Activated T-helper 1 cell treated with anti-CD3 and anti-CD28 coated beads, Interleukin-12 subunit alpha, Interleukin-12 subunit beta, Interleukin-2, Interleukin-4 antibody, amounts not matched to agents 30 ng/mL and 10 ng/mL and 1 ng/mL, durations not matched to agents 14 hours and 24 hours and 36 hours (primary cell): Measurements from ENCODE around the gene ACADVL. TPM values are rescaled to one million over a fixed set of nuclear protein-coding genes. Genes with fewer than 3 reads are reported as not detected.

Experiments used
- DNase-seq: peaks from one replicate; pipeline ENCODE4 v3.0.0; 2021; ENCODE audit warnings: low spot score
- H3K27ac Mint-ChIP-seq: one replicate; pipeline ENCODE4 v1.8.0; 2021; ENCODE audit warnings: mild to moderate bottlenecking, mixed read lengths
- H3K27me3 Mint-ChIP-seq: one replicate; pipeline ENCODE4 v1.8.0; 2022; ENCODE audit warnings: mild to moderate bottlenecking, moderate library complexity, mixed read lengths; ENCODE audit not compliant: insufficient read depth
- H3K36me3 Mint-ChIP-seq: one replicate; pipeline ENCODE4 v1.8.0; 2021; ENCODE audit warnings: low read depth, mixed read lengths
- H3K4me1 Mint-ChIP-seq: one replicate; pipeline ENCODE4 v1.8.0; 2021; ENCODE audit warnings: low read depth, mixed read lengths
- H3K4me3 Mint-ChIP-seq: one replicate; pipeline ENCODE4 v1.8.0; 2021; ENCODE audit warnings: mild to moderate bottlenecking, moderate library complexity, mixed read lengths
- H3K9me3 Mint-ChIP-seq: one replicate; pipeline ENCODE4 v1.8.0; 2021; ENCODE audit warnings: mixed read lengths
- intact Hi-C: fragments of 100-400 bp; cut with micrococcal nuclease; formaldehyde crosslinking; loops from one replicate; pipeline ENCODE4 v1.15.1; 2024
- total RNA-seq: library from RNA; stranded (reverse); gene quantifications from 2 replicates; pipeline ENCODE4 v1.2.3, GENCODE V29; 2022

ACADVL gene
- total RNA-seq, 1 donor from 2014 or later = 294 TPM

- H3K9me3 Mint-ChIP-seq = no peaks in the 10 kb centered on the region
- peaks cover 39% of the 10 kb centered on the region for H3K4me1 Mint-ChIP-seq
- no peak overlapping the region for H3K27ac Mint-ChIP-seq
- H3K27me3 Mint-ChIP-seq = no peaks in the 10 kb centered on the region
- peak overlapping the region; percentile 7 for H3K4me3 Mint-ChIP-seq
- intact Hi-C loops = no loop called here
- H3K36me3 Mint-ChIP-seq = peaks cover 25% of the 10 kb centered on the region
- no peak for DNase-seq
Measured at GRCh38 chr17:7222093-7222971, 2.6 kb downstream of the ACADVL start.

- Mint-ChIP-seq H3K4me1 (peaks cover 41% of the 10 kb centered on the region), H3K27ac (no peak overlapping the region), H3K36me3 (peaks cover 27% of the 10 kb centered on the region), H3K9me3 (no peaks in the 10 kb centered on the region), H3K27me3 (no peaks in the 10 kb centered on the region), H3K4me3 (no peak overlapping the region)
- intact Hi-C loops = no loop called here
- DNase-seq = no peak
Measured at GRCh38 chr17:7222972-7223292, 3.2 kb downstream of the ACADVL start.

DNA sequence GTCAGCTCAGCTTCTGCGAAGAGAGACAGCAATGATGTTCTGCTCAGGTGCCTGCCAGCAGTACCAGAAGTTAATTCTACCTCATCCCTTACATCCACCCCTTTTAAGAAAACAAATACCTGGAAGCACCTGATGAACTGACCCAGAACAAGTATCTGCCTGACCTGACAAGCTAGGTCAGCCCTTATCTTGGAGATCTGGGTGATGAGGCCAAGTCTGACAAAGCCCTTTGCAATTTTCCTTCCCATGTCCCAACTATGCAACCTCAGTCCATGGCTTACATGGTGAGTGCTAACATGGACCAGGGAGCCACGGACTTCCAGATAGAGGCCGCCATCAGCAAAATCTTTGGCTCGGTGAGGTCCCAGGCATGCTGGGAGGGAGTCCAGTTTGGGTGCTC, 3.6 kb downstream of the ACADVL start:
- no peak overlapping the region for H3K4me3 Mint-ChIP-seq
- no peaks in the 10 kb centered on the region for H3K27me3 Mint-ChIP-seq
- no peaks in the 10 kb centered on the region for H3K9me3 Mint-ChIP-seq
- H3K36me3 Mint-ChIP-seq = peaks cover 31% of the 10 kb centered on the region
- no peak overlapping the region for H3K27ac Mint-ChIP-seq
- H3K4me1 Mint-ChIP-seq = peaks cover 42% of the 10 kb centered on the region
- intact Hi-C loops = no loop called here
- DNase-seq = no peak

DNA sequence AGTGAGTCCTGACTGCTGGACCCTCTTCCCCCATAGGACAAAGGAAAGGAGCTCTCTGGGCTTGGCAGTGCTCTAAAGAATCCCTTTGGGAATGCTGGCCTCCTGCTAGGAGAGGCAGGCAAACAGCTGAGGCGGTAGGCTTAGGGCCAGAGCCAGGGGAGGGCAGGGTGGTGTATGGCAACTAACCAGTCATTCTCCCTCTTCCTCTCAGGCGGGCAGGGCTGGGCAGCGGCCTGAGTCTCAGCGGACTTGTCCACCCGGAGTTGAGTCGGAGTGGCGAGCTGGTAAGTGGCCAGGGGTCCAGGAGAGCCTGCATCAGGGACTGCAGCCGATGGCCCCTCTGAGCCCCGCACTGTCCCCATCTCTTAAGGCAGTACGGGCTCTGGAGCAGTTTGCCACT, 4.4 kb downstream of the ACADVL start:
- Mint-ChIP-seq H3K4me3 (no peak overlapping the region), H3K9me3 (no peaks in the 10 kb centered on the region), H3K27ac (no peak overlapping the region), H3K27me3 (no peaks in the 10 kb centered on the region), H3K4me1 (peaks cover 35% of the 10 kb centered on the region), H3K36me3 (peaks cover 36% of the 10 kb centered on the region)
- intact Hi-C loops = no loop called here
- DNase-seq = no peak

- Mint-ChIP-seq H3K4me3 (no peak overlapping the region), H3K27ac (no peak overlapping the region), H3K4me1 (peaks cover 29% of the 10 kb centered on the region), H3K27me3 (no peaks in the 10 kb centered on the region), H3K9me3 (no peaks in the 10 kb centered on the region), H3K36me3 (peaks cover 39% of the 10 kb centered on the region)
- DNase-seq = no peak
- intact Hi-C loops = no loop called here
Measured at GRCh38 chr17:7224661-7225111, 4.9 kb downstream of the ACADVL start.

GRCh38 chr17:7225711-7226331, 6.1 kb downstream of the ACADVL start:
- intact Hi-C loops = no loop called here

DNA sequence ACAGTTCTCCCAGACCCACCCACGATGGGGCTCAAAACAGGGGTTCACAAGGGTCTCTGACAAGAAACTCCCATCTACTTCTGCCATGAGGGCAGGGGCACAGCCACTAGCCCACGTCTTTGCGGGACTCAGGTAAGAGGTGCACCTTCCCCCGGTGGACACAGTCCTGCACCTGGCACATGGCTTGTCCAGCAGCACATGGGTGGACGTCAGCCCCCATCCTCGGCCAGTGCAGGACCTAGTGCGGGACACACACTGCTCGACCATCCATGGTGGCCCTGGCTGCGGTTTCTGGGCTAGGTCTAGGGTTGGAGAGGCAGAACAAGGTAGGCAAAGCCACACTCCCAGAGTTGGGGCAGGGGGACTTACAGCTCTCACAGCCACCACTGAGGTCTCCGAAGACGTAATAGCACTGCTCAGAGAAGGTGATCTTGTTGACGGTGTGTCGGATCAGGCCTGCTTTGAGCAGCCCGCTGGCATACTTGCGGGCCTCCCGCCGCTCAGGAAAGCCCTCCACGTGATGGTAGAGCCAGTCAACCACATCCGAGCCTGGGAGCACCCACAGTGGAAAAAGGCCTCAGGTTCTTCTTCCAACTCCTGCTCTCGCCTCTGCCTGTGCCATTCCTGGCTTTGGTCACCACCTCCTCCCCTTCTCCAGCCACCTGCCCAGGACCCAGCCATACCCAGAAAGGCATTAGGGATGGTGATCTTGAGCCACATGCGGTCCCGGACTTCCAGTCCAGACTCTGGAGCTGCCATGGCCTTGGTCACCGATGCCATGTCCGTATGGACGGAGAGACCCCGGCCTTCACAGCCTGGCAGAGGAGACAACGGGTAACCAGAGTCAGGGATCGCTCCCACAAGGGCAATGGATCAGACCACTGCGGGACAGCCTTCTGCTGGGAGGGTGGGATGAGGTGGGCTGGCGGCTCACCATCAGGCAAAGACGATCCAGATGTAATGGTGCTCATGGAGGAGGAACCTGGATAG, 7.3 kb downstream of the ACADVL start:
- no peak for DNase-seq
- no peak overlapping the region for H3K4me3 Mint-ChIP-seq
- intact Hi-C loops = no loop called here
- no peak overlapping the region for H3K27ac Mint-ChIP-seq
- H3K9me3 Mint-ChIP-seq = no peaks in the 10 kb centered on the region
- H3K27me3 Mint-ChIP-seq = no peaks in the 10 kb centered on the region
- peaks cover 12% of the 10 kb centered on the region for H3K4me1 Mint-ChIP-seq
- H3K36me3 Mint-ChIP-seq = peaks cover 38% of the 10 kb centered on the region

More at GRCh38 chr17:7225711-7226331, 6.1 kb downstream of the ACADVL start:
- Mint-ChIP-seq H3K9me3 (no peaks in the 10 kb centered on the region), H3K4me1 (peaks cover 21% of the 10 kb centered on the region), H3K36me3 (peaks cover 40% of the 10 kb centered on the region), H3K27me3 (no peaks in the 10 kb centered on the region), H3K27ac (no peak overlapping the region), H3K4me3 (no peak overlapping the region)
- no peak for DNase-seq

DNA sequence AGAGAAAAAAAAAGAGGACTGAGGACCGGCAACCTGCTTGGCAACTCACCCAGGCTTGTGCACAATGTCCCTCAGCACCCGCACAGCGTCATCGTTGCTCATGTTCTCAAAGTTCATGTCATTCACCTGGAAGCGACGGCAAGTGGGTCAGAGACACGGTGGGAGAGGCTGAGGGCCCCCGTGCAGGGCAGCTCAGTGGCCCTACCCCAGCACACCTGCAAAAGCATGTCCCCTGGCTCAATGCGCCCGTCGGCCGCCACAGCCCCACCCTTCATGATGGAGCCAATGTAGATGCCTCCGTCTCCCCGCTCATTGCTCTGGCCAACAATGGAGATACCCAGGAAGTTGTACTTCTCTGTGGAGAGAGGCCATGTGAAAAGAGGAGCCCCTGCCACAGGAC, 9.2 kb downstream of the ACADVL start:
- H3K27ac Mint-ChIP-seq = no peak overlapping the region
- H3K36me3 Mint-ChIP-seq = peaks cover 35% of the 10 kb centered on the region
- no peak for DNase-seq
- no peak overlapping the region for H3K4me3 Mint-ChIP-seq
- H3K9me3 Mint-ChIP-seq = no peaks in the 10 kb centered on the region
- no peaks in the 10 kb centered on the region for H3K27me3 Mint-ChIP-seq
- H3K4me1 Mint-ChIP-seq = peaks cover 23% of the 10 kb centered on the region
- intact Hi-C loops = no loop called here

DNA sequence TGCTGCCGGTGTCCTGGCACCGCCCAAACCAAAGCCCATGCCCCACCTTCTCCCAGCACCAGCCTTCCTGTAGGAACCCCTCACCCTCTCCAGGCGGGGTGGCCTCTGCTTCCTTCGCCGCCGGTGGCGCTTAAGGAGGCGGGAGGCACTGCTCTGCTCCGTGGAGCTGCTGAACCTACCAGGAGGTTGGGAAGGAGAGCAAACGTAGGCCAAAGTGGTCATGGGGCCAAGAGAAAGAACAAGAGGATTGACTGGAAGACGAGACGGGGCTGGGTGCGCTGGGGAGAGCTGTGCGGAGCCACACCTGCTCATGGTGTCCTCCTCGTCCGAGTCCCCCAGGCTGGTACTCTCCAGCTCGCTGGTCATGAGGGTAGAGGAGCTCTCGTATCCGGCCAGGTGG, 9.8 kb downstream of the ACADVL start:
- H3K27me3 Mint-ChIP-seq = no peaks in the 10 kb centered on the region

DNA sequence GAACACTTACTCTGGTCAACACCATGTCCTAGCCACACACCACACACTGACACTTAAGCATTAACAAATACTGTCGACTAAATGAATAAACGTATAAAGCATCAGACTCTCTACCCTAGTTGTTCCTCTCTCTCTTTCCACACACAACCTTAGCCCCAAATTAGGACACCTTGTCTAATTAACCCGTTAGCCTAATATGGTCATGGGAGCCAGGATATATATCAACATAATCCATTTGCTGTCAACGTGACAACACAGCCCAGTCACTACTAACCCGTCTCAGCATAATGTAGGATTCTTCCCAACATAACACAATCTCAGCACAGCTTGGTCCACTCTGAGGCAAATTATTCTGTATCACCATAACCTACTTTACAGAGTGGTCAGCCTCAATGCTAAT, 12.4 kb downstream of the ACADVL start:
- no peak for DNase-seq
- Mint-ChIP-seq H3K4me3 (peak overlapping the region; percentile 91), H3K4me1 (peaks cover 48% of the 10 kb centered on the region), H3K36me3 (peaks cover 48% of the 10 kb centered on the region), H3K27ac (no peak overlapping the region), H3K27me3 (no peaks in the 10 kb centered on the region), H3K9me3 (no peaks in the 10 kb centered on the region)
- intact Hi-C loops = no loop called here

More for the DNA sequence above, 9.8 kb downstream of the ACADVL start:
- intact Hi-C loops = no loop called here
- Mint-ChIP-seq H3K36me3 (peaks cover 33% of the 10 kb centered on the region), H3K27ac (no peak overlapping the region), H3K4me3 (no peak overlapping the region), H3K4me1 (peaks cover 25% of the 10 kb centered on the region), H3K9me3 (no peaks in the 10 kb centered on the region)
- no peak for DNase-seq

DNA sequence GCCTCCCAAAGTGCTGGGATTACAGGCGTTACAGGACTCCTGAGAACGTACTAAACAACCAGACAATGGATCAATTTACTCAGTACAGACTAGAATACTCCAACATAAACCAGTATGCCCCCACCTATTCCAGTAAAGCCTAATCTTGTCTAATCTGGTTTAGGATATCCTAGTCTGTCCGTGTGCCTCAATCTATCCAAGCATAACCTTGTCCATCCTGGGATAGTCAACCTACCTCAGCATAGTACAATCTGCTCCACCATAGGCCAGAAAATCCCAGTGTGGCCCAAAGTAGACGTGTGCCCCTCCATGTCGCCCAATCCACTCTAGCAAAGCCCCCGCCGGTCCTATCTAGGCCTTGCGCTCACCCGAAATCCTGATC, 14.0 kb downstream of the ACADVL start:
- H3K4me3 Mint-ChIP-seq = peak overlapping the region; percentile 91
- H3K27me3 Mint-ChIP-seq = no peaks in the 10 kb centered on the region
- H3K36me3 Mint-ChIP-seq = peaks cover 40% of the 10 kb centered on the region
- H3K9me3 Mint-ChIP-seq = no peaks in the 10 kb centered on the region
- peaks cover 46% of the 10 kb centered on the region for H3K4me1 Mint-ChIP-seq
- DNase-seq = no peak
- peak overlapping the region; percentile 79 for H3K27ac Mint-ChIP-seq
- intact Hi-C loops = loop anchor here (1.0 kb wide), 3 partner anchors 14 to 28 kb away; partner anchors contain the start of genes ACADVL and DLG4

GRCh38 chr17:7234083-7234951, 14.6 kb downstream of the ACADVL start, which contains the start of gene DVL2:
TSS of gene DVL2 (minus strand) at chr17:7234517. CDS start at chr17:7234262, 255 bp downstream.
- H3K4me3 Mint-ChIP-seq = peak within 1 kb of the TSS; percentile 91
- no peaks in the 10 kb centered on the region for H3K27me3 Mint-ChIP-seq
- peak within 1 kb of the TSS; percentile 92 for H3K27ac Mint-ChIP-seq
- H3K4me1 Mint-ChIP-seq = peaks cover 46% of the 10 kb centered on the region
- DNase-seq = peak; percentile 93
- H3K36me3 Mint-ChIP-seq = peaks cover 35% of the 10 kb centered on the region
- no peaks in the 10 kb centered on the region for H3K9me3 Mint-ChIP-seq
- intact Hi-C loops = loop anchor here (1.0 kb wide), 3 partner anchors 15 to 29 kb away; partner anchors contain the start of genes ACADVL and DLG4
